Measurements from ENCODE around the gene SLC24A4.

DNA sequence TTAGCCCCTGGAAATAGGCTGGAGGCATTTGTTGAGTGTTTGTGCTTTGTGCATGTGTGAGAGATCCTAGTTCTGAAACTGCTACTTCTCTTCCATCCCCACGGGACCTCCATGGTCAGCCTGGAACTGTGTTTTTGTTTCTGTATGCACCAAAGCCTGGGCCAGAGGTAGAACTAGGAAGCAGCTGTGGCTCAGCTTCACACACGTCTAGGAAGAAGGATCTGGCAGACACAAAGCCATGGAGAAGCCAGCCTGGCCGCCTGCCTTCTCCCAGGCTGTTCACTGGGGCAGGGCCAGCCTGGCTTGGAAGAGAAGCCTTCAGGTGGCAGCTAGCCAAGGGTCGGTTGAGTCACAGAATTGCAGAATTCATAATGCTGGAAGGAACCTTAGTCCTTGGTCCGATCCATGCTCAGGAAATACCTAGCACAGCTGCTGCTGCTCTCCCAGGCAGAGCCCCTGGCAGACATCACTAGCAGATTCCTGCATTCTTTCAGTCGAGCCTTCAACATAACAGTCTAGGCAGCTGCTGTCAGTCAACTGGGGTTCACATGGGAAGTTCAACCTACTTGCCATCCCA lies 217.6 kb downstream of the SLC24A4 start:
- TF ChIP-seq, protein P1, sequence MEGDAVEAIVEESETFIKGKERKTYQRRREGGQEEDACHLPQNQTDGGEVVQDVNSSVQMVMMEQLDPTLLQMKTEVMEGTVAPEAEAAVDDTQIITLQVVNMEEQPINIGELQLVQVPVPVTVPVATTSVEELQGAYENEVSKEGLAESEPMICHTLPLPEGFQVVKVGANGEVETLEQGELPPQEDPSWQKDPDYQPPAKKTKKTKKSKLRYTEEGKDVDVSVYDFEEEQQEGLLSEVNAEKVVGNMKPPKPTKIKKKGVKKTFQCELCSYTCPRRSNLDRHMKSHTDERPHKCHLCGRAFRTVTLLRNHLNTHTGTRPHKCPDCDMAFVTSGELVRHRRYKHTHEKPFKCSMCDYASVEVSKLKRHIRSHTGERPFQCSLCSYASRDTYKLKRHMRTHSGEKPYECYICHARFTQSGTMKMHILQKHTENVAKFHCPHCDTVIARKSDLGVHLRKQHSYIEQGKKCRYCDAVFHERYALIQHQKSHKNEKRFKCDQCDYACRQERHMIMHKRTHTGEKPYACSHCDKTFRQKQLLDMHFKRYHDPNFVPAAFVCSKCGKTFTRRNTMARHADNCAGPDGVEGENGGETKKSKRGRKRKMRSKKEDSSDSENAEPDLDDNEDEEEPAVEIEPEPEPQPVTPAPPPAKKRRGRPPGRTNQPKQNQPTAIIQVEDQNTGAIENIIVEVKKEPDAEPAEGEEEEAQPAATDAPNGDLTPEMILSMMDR (IDR thresholded peaks at IDR 0.05), result no peak
- no peak for TF ChIP-seq POLR2A (IDR thresholded peaks at IDR 0.05)

Data from uterus (tissue), 2 donors.